HG02981 (cell line): Measurements from ENCODE around the gene SNTA1.
"Not testable (repeated sequence)": the region's sequence is repeated elsewhere in the genome, so short reads cannot be mapped to it uniquely, and the experiment has no call there.

Experiments used
- ATAC-seq: cut with Tn5 transposase; IDR thresholded peaks from one replicate; pipeline ENCODE4 v1.9.1; 2021; ENCODE audit warnings: mild to moderate bottlenecking, moderate library complexity; ENCODE audit not compliant: unreplicated experiment

The SNTA1 gene

DNA sequence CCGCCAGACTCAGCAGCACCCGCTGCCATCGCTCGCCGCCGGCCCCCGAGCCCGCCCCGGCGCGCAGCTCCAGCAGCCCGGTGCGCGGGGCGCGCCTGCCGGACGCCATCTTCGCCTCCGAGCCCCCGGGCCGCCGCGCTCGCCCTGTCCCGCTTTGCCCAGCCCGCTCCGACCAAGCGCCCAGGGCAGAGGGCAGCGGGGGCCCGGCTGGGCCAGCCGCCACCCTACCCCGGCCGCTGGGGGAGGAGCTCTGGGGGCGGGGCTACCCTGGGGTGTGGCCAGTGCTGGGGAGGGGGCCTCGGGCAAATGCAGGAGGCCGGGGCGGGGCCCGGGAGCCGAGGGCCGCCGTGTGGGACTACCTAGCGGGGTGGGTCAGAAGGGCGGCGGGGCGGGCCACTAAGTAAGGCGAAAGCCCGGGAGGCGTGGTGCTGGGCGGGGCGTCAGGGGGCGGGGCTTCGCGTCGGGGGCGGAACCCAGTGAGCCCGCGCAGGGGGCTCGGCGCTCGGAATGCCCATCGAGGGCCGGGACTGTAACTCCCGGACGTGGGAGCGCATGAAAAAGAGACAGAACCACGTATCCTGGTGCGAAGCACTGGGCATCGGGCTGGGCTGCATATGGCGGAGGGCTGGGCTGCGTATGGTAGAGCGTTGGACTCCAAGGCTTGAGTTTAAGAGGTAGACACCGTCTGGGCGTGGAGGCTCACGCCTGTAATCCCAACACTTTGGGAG lies at the start of gene SNTA1:
SNTA1 (minus strand) TSS at position 252 of the 728 bp plus-strand sequence; CDS start at position 109, 143 bp downstream.
- peak; percentile 60 for ATAC-seq

DNA sequence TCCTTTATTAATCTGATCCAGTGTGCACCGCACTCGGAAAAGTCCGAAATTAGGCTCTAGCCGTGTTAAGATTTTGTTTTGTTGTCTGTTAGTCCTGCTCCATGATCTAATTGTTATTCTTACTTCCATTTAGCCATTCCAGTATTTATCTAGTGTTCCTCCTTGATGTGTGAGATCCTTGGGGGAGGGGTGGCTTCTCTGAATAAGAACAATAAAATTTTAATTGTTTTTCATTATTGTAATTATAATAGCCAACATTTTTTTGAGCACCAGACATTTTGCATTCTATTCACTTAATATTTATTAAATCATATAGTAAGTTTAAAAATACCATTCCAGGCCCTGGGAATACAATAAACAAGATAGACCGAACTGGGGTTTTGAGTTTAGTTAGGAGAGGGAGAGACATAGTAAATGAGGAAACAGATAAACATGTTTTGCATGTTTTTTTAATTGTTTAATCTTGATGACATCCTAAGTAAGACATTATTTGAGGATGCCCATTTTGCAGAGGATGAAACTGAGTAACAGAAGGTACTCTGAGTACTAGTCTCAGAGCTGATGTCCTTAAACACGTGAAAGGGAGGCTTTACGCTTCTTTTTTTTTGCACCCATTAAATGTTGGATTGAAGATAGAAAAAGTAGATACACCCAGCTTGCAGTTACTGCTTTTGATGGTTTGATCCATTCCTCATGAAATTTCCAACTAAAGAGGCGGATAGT lies 47.5 kb upstream of the SNTA1 start:
- ATAC-seq: no peak

DNA sequence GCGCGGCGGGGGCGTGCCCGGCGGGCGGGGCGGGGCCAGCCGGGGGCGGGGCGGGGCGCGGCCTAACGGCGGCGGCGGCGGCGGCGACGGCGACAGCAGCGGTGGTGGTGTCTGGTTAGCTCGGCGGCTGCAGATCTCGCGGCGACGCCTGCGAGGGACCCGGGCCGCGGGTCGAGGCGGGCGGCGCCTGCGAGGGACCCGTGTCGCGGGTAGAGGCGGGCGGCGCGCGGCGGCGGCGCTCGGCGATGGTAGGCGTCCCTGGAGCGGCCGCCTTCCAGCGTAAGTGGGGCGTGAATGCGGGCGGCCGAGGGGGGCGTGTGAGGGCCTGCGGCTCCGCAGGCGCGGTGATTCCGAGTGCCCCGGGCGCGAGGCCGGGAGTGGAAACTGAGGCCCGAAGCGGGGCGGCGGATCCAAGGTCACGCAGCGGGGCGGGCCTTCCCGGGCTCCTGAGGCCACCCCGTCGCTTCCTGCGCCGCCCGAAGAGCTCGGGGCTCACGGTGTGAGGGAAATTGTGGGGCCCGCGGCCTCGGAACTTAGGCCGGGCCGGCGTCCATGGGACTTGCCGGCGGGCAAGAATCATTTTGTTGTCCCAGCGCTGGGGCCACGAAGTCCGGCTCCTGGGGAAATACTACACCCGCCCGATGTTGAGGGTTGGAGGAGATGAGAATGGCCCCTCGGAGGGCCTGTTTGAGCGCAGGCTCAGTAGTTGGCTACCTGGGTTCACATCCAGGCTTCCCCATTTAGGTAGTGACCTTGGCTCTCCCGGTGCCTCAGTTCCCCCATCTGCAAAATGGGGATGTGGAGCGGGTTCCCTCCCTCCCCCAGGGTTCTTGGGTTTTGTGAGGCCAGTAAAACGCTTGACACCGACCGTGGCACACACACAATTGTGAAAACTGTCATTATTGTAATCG lies 46.7 kb upstream of the SNTA1 start, which contains the start of gene CBFA2T2:
CBFA2T2 (plus strand) TSS at position 74 of the 911 bp plus-strand sequence; CDS start at position 246, 172 bp downstream.
- ATAC-seq: peak; percentile 9

DNA sequence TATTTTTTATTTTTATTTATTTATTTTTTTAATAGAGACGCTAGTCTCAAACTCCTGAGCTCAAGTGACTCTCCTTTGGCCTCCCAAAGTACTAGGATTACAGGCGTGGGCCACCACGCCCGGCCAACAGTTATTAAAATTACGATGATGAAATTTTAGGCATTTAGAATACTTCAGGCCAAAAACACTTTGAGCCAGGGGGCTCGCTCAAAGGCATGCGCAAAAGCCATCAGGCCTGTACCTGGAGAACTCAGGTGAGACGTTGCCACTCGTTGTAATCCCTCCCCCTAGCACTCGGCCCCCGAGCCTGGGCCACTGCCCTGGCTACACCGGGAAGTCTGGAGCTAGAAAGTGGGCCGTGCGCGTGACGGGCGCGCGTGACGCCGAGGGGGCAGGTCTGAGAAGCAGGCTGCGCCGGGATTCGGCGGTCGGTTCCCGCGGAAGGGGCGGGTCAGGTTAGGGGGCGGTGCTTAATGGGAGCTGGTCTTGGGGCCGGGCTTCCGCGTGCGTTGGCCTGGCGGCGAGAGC lies 46.0 kb upstream of the SNTA1 start:
- ATAC-seq: peak; percentile 93

DNA sequence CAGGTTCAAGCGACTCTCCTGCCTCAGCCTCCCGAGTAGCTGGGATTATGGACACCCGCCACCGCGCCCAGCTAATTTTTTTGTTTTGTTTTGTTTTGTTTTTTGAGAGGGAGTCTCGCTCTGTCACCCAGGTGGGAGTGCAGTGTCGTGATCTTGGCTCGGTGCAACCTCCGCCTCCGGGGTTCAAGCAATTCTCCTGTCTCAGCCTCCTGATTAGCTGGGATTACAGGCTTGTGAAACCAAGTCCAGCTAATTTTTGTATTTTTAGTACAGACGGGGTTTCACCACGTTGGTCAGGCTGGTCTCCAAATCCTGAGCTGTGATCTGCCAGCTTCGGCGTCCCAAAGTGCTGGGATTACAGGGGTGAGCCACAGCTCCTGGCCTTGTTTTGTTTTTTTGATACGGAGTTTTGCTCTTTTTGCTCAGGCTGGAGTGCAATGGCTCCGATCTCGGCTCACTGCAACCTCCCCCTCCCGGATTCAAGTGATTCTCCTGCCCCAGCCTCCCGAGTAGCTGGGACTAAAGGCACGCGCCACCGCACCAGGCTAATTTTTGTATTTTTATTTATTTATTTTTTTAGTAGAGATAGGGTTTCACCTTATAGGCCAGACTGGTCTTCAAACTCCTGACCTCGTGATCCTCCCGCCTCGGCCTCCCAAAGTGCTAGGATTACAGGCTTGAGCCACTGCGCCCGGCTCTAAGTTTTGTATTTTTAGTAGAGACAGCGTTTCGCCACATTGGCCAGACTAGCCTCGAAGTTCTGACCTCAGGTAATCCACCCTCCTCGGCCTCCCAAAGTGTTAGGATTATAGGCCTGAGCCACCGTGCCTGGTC lies 45.3 kb upstream of the SNTA1 start:
- ATAC-seq: not testable (repeated sequence)

DNA sequence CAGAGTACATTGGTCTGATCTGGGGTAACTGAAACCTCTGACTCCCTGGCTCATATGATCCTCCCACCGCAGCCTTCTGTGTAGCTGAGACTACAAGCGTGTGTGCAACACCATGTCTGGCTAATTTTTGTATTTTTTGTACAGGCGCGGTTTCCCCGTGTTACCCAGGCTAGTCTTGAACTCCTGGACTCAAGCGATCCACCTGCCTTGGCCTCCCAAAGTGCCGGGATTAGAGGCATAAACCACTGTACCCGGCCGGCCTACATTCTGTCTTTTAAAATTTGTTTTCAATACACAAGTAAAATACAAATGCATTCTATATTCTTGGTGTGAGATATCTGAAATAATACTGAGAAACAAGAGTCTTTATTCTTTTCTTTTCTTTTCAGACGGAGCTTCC lies 44.6 kb upstream of the SNTA1 start:
- ATAC-seq: no peak

DNA sequence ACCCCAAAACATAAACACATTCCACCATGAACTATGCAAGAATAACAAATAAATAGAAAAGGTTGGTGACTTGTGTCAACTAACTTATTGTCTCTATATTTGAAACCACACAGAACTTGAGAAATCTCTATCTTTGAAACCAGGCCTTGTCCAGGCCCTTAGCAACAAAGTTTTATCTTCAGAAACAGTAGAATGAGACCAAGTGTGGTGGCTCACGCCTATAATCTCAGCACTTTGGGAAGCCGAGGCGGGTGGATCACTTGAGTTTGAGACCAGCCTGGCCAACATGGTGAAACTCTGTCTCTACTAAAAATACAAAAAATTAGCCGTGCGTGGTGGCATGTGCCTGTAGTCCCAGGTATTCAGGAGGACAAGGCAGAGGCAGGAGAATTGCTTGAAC lies 39.6 kb upstream of the SNTA1 start:
- ATAC-seq: not testable (repeated sequence)

DNA sequence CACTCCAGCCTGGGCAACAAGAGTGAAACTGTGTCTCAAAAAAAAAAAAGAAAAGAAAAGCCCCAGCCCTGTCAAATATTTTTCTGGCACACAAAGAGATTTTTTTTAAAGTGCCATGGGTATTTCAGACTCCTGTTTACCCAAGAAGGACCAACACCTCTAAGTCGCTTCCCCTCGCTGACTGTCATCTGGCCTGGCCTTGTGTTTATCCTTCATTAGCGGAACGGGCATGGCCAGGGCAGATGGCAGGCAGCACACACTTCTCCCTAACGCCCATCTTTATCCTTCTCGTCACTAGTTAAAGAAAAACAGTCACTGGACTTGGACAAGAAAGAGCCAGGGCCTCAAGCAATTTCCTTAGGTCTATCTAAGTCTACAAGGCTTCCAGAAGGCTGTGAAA lies 39.0 kb upstream of the SNTA1 start:
- no peak for ATAC-seq

DNA sequence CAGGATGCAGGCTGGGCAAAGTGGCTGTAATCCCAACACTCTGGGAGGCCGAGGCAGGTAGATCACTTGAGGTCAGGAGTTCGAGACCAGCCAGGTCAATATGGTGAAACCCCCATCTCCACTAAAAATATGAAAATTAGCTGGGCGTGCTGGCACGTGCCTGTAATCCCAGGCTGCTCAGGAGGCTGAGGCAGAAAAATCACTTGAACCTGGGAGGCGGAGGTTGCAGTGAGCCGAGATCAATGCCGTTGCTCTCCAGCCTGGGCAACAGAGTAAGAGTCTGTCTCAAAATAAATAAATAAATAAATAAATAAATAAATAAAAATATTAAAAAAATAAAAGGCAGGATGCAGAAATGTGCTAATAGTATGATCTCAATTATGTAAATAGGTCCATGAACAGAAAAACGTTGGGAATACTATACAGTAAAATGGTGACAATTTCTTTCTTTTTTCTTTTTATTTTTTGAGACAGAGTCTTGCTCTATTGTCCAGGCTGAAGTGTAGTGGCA lies 37.9 kb upstream of the SNTA1 start:
- ATAC-seq: no peak

DNA sequence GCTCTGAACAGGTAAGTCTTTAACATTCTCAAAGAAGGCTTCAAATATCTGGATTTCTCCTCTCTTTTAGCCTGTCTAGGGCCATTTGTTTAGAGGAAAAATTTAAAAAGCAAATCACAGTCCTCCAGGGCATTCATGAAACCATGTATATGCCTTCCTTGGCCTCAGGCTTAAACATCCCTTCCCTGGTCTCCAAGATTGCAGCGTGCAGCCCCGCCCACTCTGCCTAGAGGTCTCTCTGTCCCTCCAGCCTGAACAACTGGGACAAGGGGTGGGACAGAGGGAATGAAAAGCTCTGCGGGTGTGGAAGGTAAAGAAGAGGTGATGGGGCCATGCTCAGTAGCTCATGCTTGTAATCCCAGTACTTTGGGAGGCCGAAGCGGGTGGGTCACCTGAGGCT lies 36.5 kb upstream of the SNTA1 start:
- ATAC-seq: no peak

DNA sequence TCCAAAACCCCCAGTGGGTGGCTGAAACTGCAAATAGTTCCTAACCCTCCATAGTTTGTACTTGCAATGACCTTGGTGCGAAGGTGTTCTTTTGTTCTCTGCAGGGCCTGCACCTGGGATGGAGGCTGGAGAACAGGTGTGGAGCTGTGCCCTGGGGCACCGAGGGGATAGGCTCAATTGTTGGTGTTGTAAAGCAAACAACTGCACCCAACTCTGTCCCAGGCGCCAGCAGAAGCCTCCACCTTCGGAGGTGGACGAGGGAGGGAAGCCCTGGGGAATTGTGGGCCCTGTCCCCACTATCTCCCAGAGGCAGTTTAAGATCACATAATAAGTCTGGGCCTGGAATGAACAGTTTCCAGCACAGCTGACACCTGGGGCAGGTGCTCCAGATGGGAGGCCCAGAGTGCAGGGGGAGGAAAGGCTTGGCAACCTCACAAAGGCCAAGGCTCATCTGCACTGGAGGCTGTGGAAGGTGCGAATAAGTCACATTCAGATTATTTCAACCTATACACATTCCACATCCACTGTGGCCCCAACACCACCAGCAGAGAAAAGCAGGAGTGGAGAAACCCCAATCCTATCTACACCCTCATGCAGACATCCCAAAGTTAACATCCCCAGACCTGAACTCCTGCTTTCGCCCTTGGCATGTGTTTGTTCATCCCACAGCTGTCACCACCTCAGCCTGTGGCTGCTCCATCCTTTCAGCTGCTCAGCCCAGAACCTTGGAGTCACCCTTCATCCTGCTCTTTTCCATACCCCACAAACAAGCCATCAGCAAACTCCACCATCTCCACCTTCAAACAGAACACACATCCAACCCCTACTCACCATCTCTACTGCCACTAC lies 34.0 kb upstream of the SNTA1 start:
- ATAC-seq: no peak

DNA sequence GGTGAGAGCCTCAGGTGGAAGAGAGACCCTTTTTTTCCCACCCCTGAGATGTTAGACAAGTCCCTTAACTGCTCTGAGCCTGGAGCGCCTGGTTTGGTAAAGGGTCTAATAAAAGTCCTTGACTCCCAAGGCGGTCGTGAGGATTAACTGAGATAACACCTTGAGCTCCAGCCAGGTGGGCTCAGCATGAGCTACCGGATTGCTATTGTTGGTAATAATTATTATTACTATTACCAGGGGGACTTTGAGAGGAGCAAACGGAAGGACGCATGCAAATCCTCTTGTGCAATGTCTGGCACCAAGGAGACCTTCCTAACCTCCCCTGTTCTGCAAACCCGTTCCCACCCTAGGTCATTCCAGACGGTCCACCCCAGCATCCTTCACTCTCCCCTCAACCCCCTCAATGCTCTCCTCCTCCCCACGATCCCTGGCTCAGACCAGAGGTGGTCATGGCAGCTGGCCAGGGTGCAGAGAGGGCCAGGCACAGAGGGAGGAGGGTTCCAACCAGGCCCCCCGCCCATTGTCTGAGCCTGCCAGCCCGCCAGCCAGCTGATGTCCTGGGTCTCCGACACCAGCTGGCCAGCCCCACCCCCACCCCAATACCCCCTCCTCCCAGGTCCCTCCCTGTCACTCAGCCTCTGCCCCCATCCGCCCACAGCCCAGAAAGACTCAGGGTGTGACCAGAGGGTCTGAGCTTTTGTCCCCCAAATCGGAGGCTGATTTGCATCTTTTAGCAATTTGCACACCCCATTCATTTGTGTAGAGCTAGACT lies 32.0 kb upstream of the SNTA1 start:
- no peak for ATAC-seq

DNA sequence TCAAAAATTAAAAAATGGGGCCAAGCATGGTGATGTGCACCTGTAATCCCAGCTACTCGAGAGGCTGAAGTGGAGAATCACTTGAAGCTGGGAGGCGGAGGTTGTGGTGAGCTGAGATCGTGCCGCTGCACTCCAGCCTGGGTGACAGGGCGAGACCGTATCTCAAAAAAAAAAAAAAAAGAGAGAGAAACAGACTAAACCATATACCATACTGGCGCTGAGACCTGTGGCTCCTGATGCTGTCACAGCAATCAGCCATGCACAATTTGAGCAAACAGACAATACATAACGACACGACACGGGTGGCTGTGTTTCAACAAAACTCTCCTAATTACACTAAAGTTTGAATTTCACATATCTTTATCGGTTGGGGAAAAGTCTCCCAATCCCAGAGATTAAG lies 31.4 kb upstream of the SNTA1 start:
- no peak for ATAC-seq

DNA sequence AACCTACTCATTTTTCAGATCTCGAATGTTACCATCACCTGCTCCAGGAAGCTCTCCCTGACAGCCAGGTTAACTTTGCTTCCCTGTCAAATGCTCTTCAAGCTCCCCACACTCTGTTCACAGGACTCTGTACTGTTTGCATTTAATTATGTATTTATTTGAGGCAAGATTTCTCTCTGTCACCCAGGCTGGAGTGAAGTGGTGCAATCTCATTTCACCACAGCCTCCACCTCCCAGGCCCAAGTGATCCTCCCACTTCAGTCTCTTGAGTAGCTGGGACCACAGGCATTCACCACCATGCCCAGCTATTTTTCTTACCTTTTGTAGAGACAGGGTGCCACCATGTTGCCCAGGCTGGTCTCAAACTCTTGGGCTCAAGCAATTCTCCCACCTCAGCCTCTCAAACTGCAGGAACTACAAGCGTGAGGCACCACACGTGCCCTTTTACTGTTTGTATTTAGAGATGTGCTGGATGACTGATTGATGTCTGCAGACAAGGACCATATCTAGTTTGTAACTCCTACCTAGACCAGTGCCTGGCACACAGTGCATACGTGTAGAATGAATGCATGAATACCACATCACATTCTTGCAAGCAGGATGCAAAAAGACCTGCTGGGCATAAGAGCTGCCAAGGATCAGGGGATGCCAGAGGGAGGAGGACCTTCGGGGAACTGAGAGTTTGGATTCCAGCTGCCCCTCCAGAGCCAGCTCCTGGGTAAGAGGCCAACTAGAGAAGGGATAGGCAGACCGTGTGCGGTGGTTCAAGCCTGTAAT lies 30.7 kb upstream of the SNTA1 start:
- no peak for ATAC-seq

DNA sequence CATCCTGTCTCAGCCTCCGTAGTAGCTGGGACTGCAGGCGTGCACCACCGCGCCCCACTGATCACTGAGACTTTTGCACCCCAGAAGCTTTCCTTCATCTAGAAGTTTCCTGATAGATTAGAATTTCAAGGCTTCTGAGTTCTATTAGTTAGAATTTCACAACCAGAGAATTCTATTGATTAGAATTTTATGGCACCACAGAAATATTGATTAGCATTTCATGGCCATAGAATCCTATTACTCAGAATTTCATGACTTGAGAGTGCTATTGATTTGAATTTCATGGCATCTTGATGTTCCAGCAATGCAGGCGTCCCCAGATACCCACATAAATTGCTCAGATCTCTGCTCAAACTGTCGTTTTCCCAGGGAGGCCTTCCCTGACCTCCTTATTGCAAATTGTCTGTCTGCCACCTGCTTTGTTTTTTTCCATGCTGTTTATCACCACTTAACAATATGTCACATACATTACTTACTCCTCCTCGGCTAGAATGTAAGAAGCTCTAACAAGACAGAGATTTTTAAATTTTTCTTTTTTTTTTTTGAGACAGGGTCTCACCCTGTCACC lies 29.4 kb upstream of the SNTA1 start:
- no peak for ATAC-seq

DNA sequence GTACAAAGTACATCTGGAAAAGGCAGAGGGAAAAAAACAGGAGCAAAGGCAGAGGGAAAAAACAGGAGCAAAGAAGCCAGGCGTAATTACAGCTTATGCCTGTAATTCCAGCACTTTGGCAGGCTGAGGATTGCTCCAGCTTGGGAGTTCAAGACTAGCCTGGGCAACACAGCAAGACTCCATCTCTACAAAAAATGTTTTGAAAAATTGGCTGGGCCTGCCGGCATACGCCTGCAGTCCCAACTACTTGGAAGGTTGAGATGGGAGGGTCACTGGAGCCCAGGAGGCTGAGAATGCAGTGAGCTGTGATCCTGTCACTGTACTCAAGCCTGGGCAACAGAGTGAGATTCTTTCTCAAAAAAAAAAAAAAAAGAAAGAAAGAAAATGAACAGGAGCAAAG lies 27.3 kb upstream of the SNTA1 start:
- ATAC-seq: no peak

DNA sequence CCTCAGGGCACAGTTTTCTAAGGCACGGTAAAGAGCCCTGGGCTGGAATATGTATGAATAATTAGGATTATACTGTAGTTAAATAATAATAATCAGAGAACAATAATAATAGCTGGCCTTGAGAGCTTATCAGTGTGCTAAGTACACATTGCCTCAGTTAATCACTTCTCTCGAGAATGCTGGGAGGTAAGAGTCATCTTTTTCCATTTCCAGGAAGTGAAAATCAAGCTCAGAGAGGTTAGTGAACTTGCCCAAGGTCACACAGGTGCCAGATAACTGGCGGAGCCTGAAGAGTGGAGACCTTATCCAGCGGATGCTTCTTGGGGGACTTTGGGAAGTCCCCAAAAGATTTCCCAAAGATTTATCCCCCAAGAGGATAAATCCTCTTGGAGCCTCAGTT lies 26.9 kb upstream of the SNTA1 start:
- ATAC-seq: no peak
